ENCODE results near the gene RNF144A. TPM values are rescaled to one million over a fixed set of nuclear protein-coding genes. Genes with fewer than 3 reads are reported as not detected.

RNF144A gene
- total and polyA plus RNA-seq, 2 donors (not counting 3 experiments of a cell fraction or from before 2014, with no cell fraction given) = 9.7 to 28.8 TPM

GRCh38 chr2:6880200-6880733 is 36.9 kb upstream of the RNF144A start:
- Histone ChIP-seq H2AFZ (ENCODE audit: low read depth, low read length) (no peak overlapping the region), H3K79me2 (ENCODE audit: control insufficient read depth, insufficient read depth, low read length) (no peaks in the 10 kb centered on the region), H3K4me2 (ENCODE audit: insufficient read depth, low read length) (no peak overlapping the region), H3K4me1 (ENCODE audit: control insufficient read depth, extremely low read depth, insufficient read depth, low read length) (no peaks in the 10 kb centered on the region), H3K4me3 (replicated peaks in 1 of 3; ENCODE audit: insufficient read depth in 1 of 3, low read depth in 1 of 3, low read length in 3 of 3) (no peak overlapping the region), H4K20me1 (replicated peaks; ENCODE audit: control insufficient read depth, extremely low read depth, insufficient read depth, low read length) (no peaks in the 10 kb centered on the region), H3K9me3 (replicated peaks; ENCODE audit: control insufficient read depth, insufficient read depth, low read length) (no peaks in the 10 kb centered on the region), H3K36me3 (ENCODE audit: control insufficient read depth in 2 of 2, extremely low read depth in 1 of 2, insufficient read depth in 2 of 2, low read length in 2 of 2) (no peaks in the 10 kb centered on the region), H3K9ac (replicated peaks; ENCODE audit: extremely low read depth, insufficient read depth, low read length) (no peak overlapping the region), H3K27me3 (ENCODE audit: control insufficient read depth in 2 of 2, insufficient read depth in 2 of 2, low read length in 2 of 2) (peaks cover 2 to 10% of the 10 kb centered on the region in 2 experiments), H3K9me1 (replicated peaks; ENCODE audit: control insufficient read depth, extremely low read depth, insufficient read depth, low read length) (no peaks in the 10 kb centered on the region), H3K27ac (ENCODE audit: insufficient read depth, low read depth, low read length) (no peak overlapping the region)
- DNase-seq (ENCODE audit: low read depth, low spot score) (no peak), FAIRE-seq (no peak)
- intact Hi-C loops (cut with micrococcal nuclease) = no loop called here
- no peak for TF ChIP-seq POLR2A (IDR thresholded peaks at IDR 0.05; ENCODE audit: low read depth, low read length)
- TF ChIP-seq EZH2 (IDR thresholded peaks at IDR 0.05; ENCODE audit: borderline replicate concordance, low read depth, low read length, severe bottlenecking) = no peak
- TF ChIP-seq CTCF (IDR thresholded peaks at IDR 0.05; ENCODE audit: extremely low read depth in 1 of 2, insufficient read depth in 1 of 2, low read depth in 1 of 2, low read length in 2 of 2) = no peak
- TF ChIP-seq MAX (IDR thresholded peaks at IDR 0.05; ENCODE audit: insufficient read depth, insufficient read length) = no peak
- TF ChIP-seq JUN (IDR thresholded peaks at IDR 0.05; ENCODE audit: borderline replicate concordance, insufficient read depth, insufficient read length, low read depth) = no peak
- TF ChIP-seq FOS (IDR thresholded peaks at IDR 0.05; ENCODE audit: borderline replicate concordance, insufficient read depth, low read length) = no peak
- TF ChIP-seq POLR2AphosphoS5 (IDR thresholded peaks at IDR 0.05; ENCODE audit: insufficient read depth, low read depth, low read length) = no peak
- TF ChIP-seq GATA2 (IDR thresholded peaks at IDR 0.05; ENCODE audit: insufficient read depth, insufficient read length, low read depth, low read length) = no peak
- no peak for TF ChIP-seq MYC (IDR thresholded peaks at IDR 0.05; ENCODE audit: low read depth, low read length)
- no TSS peak for BruUV-seq (replicated peaks)
- ChIA-PET CTCF (no interaction called here), POLR2A (no interaction called here)
- dilution Hi-C loops (cut with MboI; ENCODE audit: extremely low pct_ligation_motif_present, low sequenced_read_pairs) = no loop called here

Data from endothelial cell of umbilical vein (primary cell).